HepG2 (cell line): ENCODE measurements around the gene KRTCAP3. TPM values are rescaled to one million over a fixed set of nuclear protein-coding genes. Genes with fewer than 3 reads are reported as not detected.

Experiments used
- AHR ChIP-seq: IDR thresholded peaks from 2 replicates; pipeline ENCODE4 v1.6.1; 2018; ENCODE audit warnings: missing genetic modification reagents, missing compliant biosample characterization
- ARHGAP35 ChIP-seq: sonication (generic); formaldehyde crosslinking; IDR thresholded peaks from 2 replicates; pipeline ENCODE4 v1.9.0; 2022; ENCODE audit warnings: mild to moderate bottlenecking, inconsistent platforms, moderate library complexity, missing genetic modification reagents, borderline replicate concordance
- DR1 ChIP-seq: sonication (generic); formaldehyde crosslinking; IDR thresholded peaks from 2 replicates; pipeline ENCODE4 v1.8.0; 2021; ENCODE audit warnings: mild to moderate bottlenecking, missing genetic modification reagents, inconsistent platforms
- ELF3 ChIP-seq: IDR thresholded peaks from 2 replicates; pipeline ENCODE4 v1.6.1; 2016; ENCODE audit warnings: missing genetic modification reagents, missing compliant biosample characterization
- FLYWCH1 ChIP-seq: sonication (generic); formaldehyde crosslinking; IDR thresholded peaks from 2 replicates; pipeline ENCODE4 v1.8.1; 2023; ENCODE audit warnings: mild to moderate bottlenecking, missing genetic modification reagents
- GTF2F1 ChIP-seq: fragments of 150-350 bp; IDR thresholded peaks from 2 replicates; pipeline ENCODE4 v1.6.1; 2014; ENCODE audit warnings: low read length
- IRF9 ChIP-seq: sonication (generic); formaldehyde crosslinking; IDR thresholded peaks from 2 replicates; pipeline ENCODE4 v1.8.0; 2022; ENCODE audit warnings: missing genetic modification reagents, mild to moderate bottlenecking, borderline replicate concordance
- MLX ChIP-seq: IDR thresholded peaks from 2 replicates; pipeline ENCODE4 v1.6.1; 2016
- SMAD3 ChIP-seq: sonication (generic); formaldehyde crosslinking; IDR thresholded peaks from 2 replicates; pipeline ENCODE4 v1.4.0; 2020; ENCODE audit warnings: missing genetic modification reagents
- SRSF1 ChIP-seq: fragments of 200-400 bp; formaldehyde crosslinking; optimal IDR thresholded peaks from 2 replicates; pipeline ENCODE3; 2017; ENCODE audit warnings: mild to moderate bottlenecking, low read depth, low read length, moderate library complexity
- TCF7 ChIP-seq: sonication (generic); IDR thresholded peaks from 2 replicates; pipeline ENCODE4 v1.6.1; 2016; ENCODE audit warnings: antibody characterized with exemption, low read depth
- TGIF2 ChIP-seq: IDR thresholded peaks from 2 replicates; pipeline ENCODE4 v1.6.1; 2016; ENCODE audit warnings: control low read depth, missing compliant biosample characterization
- ZBTB2 ChIP-seq: sonication (generic); formaldehyde crosslinking; IDR thresholded peaks from 2 replicates; pipeline ENCODE4 v1.8.0; 2022; ENCODE audit warnings: low read depth, missing genetic modification reagents
- ZBTB8A ChIP-seq: sonication (generic); formaldehyde crosslinking; IDR thresholded peaks from 2 replicates; pipeline ENCODE4 v1.4.0; 2020; ENCODE audit warnings: mild to moderate bottlenecking, low read depth, missing genetic modification reagents, borderline replicate concordance
- ZFX ChIP-seq: sonication (generic); formaldehyde crosslinking; IDR thresholded peaks from 2 replicates; pipeline ENCODE4 v1.4.0; 2020; ENCODE audit warnings: mild to moderate bottlenecking, low read depth, missing genetic modification reagents, moderate library complexity
- ZNF501 ChIP-seq: sonication (generic); formaldehyde crosslinking; IDR thresholded peaks from 2 replicates; pipeline ENCODE4 v1.5.1; 2020; ENCODE audit warnings: mild to moderate bottlenecking, moderate library complexity, missing genetic modification reagents
- ZNF567 ChIP-seq: sonication (generic); formaldehyde crosslinking; IDR thresholded peaks from 2 replicates; pipeline ENCODE4 v1.8.1; 2023; ENCODE audit warnings: mild to moderate bottlenecking, missing genetic modification reagents, borderline replicate concordance
- ZNF770 ChIP-seq: sonication (generic); formaldehyde crosslinking; IDR thresholded peaks from 2 replicates; pipeline ENCODE4 v1.5.0; 2020; ENCODE audit warnings: mild to moderate bottlenecking, missing genetic modification reagents
- ZNF792 ChIP-seq: IDR thresholded peaks from 2 replicates; pipeline ENCODE4 v1.6.1; 2016
- ZXDC ChIP-seq: sonication (generic); formaldehyde crosslinking; IDR thresholded peaks from 2 replicates; pipeline ENCODE4 v1.5.0; 2020; ENCODE audit warnings: mild to moderate bottlenecking, missing genetic modification reagents
- polyA plus RNA-seq, 8 experiments: library from polyadenylated mRNA; depleted of rRNA in 3 of 8; stranded (reverse) in 7 of 8; unstranded in 1 of 8; fragments of >200 nt; fragmentation: Illumina TruSeq in 4 of 8; extraction: Trizol in 4 of 8; gene quantifications; 2 replicates each; pipeline versions ENCODE4 v1.2.1 to v1.2.3, GENCODE V29; 2011 to 2016; ENCODE audit warnings: low read depth in 4 of 8, missing spikeins in 1 of 8, mixed read lengths in 1 of 8; ENCODE audit not compliant: insufficient read depth in 1 of 8
- total RNA-seq, 5 experiments: library from RNA; depleted of rRNA; stranded (reverse); fragments of >200 nt; fragmentation: Illumina TruSeq; extraction: Trizol; gene quantifications; 2 replicates each; pipeline ENCODE4 v1.2.3, GENCODE V29; 2016; ENCODE audit warnings: low read depth in 1 of 5
- TF ChIP-seq, protein P1 (sequence below): sonication (generic); formaldehyde crosslinking; conservative IDR thresholded peaks from 2 replicates; pipeline ENCODE4 v1.4.0; 2020; ENCODE audit warnings: missing genetic modification reagents

The KRTCAP3 gene
- total and polyA plus RNA-seq, 2 of the 13 experiments (the other 11 are each of a cell fraction or from before 2014, with no cell fraction given) = 2.1 to 4.5 TPM

GRCh38 chr2:27428978-27429541 lies 13.1 kb upstream of the KRTCAP3 start (continued):
- TF ChIP-seq ZNF770 (CRISPR knock-in tag) = no peak
- peak; percentile 94 for TF ChIP-seq ZFX (CRISPR knock-in tag)
- TF ChIP-seq ZNF567 = no peak
- TF ChIP-seq DR1 = no peak
- TF ChIP-seq TCF7 = peak; percentile 91
- TF ChIP-seq, protein P1, sequence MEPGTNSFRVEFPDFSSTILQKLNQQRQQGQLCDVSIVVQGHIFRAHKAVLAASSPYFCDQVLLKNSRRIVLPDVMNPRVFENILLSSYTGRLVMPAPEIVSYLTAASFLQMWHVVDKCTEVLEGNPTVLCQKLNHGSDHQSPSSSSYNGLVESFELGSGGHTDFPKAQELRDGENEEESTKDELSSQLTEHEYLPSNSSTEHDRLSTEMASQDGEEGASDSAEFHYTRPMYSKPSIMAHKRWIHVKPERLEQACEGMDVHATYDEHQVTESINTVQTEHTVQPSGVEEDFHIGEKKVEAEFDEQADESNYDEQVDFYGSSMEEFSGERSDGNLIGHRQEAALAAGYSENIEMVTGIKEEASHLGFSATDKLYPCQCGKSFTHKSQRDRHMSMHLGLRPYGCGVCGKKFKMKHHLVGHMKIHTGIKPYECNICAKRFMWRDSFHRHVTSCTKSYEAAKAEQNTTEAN (CRISPR knock-in tag) = peak; percentile 61; the same call in 1 of the 2 replicates
- no peak for TF ChIP-seq SMAD3
- TF ChIP-seq ZNF792 (CRISPR knock-in tag) = peak; percentile 62; the same call in 1 of the 2 replicates
- TF ChIP-seq ELF3 (CRISPR knock-in tag) = 0 out of 2 replicates have a peak, but pooled peaks have one; percentile 12
- TF ChIP-seq ARHGAP35 (CRISPR knock-in tag) = no peak
- TF ChIP-seq AHR (CRISPR knock-in tag) = no peak
- TF ChIP-seq SRSF1 = no peak
- no peak for TF ChIP-seq FLYWCH1
- TF ChIP-seq GTF2F1 = no peak
- TF ChIP-seq ZXDC = no peak
- no peak; the same call in 1 of the 2 replicates for TF ChIP-seq IRF9 (CRISPR knock-in tag)
- TF ChIP-seq TGIF2 (CRISPR knock-in tag) = peak; percentile 67; the same call in 1 of the 2 replicates
- TF ChIP-seq ZBTB8A (CRISPR knock-in tag) = no peak
- no peak for TF ChIP-seq MLX (CRISPR knock-in tag)
- peak; percentile 33; the same call in 1 of the 2 replicates for TF ChIP-seq ZNF501 (CRISPR knock-in tag)
- peak; percentile 16; the same call in 1 of the 2 replicates for TF ChIP-seq ZBTB2
